HAP-1 (cell line): ENCODE data around the gene RPS5.
"Not testable (repeated sequence)": the region's sequence is repeated elsewhere in the genome, so short reads cannot be mapped to it uniquely, and the experiment has no call there.

Experiments used
- DNase-seq, 2 experiments: peaks; one replicate each; pipeline ENCODE4 v3.0.0-alpha.2; 2016 to 2020; ENCODE audit warnings: low spot score in 2 of 2
- H3K27me3 ChIP-seq: fragments of 250-450 bp; sonication (Bioruptor Pico); 2 replicates; pipeline ENCODE4 v1.5.1; 2020; ENCODE audit warnings: low read depth, mild to moderate bottlenecking, moderate library complexity
- H3K36me3 ChIP-seq: fragments of 250-450 bp; sonication (Bioruptor Pico); replicated peaks from 2 replicates; pipeline ENCODE4 v1.5.1; 2020; ENCODE audit warnings: mild to moderate bottlenecking
- H3K4me1 ChIP-seq: fragments of 250-450 bp; sonication (Bioruptor Pico); 2 replicates; pipeline ENCODE4 v1.5.1; 2020; ENCODE audit warnings: mild to moderate bottlenecking
- H3K4me3 ChIP-seq: fragments of 250-450 bp; sonication (Bioruptor Pico); 2 replicates; pipeline ENCODE4 v1.5.1; 2020; ENCODE audit warnings: mild to moderate bottlenecking, moderate library complexity
- H3K9me3 ChIP-seq: fragments of 250-450 bp; sonication (Bioruptor Pico); 2 replicates; pipeline ENCODE4 v1.5.1; 2020; ENCODE audit warnings: mild to moderate bottlenecking, moderate library complexity
- in situ Hi-C: fragments of 300-500 bp; cut with MboI; formaldehyde crosslinking; loops from 3 replicates; pipeline ENCODE4 v1.14.3; 2020; ENCODE audit warnings: low sequenced_read_pairs, inconsistent platforms, mixed read lengths

Gene RPS5

DNA sequence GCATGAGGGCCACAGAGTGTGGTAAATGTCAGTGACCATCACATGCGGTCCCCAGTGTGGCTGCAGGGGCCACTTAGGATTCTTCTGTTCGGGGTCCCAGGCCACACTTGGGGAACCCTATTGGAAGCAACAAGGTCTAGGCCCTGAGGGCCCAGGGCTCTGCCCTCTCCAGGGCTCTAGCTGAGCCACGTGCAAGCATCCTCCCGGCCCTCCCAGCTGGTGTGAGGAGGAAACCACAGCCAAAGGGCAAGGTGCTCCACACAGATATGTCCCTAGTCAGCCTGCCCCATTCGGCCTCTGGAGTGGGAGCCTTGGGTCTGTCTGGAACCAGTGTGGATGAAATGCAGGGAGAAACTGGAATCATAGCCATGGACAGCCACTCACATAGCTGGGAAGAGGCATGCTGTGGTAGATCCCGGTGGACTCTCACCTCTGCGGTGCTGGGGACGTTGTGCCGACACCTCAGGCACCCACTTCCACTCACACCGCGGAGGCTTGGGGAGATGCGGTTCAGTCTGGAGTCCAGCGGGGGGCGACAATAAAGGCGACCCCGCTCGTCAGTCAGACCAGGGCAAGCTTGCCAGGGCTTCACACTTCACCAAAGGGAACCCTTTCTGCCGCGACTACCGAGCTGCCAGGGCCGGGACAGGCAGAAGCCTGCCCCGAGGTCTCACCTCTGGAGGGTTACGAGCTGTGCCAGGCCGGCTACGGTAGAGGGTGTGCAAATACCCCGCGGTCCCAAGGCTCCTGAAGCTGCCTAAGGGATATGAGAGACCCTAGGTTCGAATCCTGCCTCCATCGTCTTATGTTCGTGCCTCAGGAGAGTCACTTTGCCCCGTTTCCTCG is 20.3 kb upstream of the RPS5 start:
- Histone ChIP-seq H3K4me3 (no peak overlapping the region), H3K9me3 (no peaks in the 10 kb centered on the region), H3K4me1 (peaks cover under 1% of the 10 kb centered on the region; the same call in 1 of the 2 replicates), H3K27me3 (no peaks in the 10 kb centered on the region), H3K36me3 (peaks cover 3% of the 10 kb centered on the region; the same call in 1 of the 2 replicates)
- in situ Hi-C loops: no loop called here
- DNase-seq: no peak

DNA sequence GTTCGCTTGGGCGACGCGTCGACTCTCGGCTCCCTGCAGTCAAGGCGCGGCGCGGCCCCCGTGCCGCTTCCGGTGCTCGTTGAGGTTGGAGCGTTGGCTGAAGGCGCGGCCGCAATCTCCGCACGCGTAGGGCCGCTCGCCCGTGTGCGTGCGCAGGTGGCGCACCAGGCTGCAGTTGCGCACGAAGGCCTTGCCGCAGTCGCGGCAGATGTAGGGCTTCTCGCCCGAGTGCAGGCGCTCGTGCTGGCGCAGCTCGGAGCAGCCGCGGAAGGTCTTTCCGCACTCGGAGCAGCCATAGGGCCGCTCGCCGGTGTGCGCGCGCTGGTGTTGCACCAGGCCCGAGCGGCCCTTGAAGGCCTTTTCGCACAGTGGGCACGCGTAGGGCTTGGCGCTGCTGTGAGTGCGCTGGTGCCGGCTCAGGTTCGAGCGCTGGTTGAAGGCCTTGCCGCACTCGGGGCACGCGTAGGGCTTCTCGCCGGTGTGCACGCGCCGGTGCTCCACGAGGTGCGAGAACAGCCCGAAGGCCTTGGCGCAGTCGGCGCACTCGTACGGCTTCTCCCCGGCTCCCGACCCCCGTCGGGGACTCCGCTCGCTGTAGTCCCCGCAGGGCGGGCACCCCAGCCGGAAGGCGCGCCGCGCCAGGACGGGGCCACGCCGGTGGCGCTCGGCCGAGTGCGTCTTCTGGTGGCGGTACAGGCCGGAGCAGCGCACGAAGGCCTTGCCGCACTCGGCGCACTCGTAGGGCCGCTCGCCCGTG is 19.2 kb upstream of the RPS5 start:
- no peaks in the 10 kb centered on the region for H3K9me3 ChIP-seq
- H3K27me3 ChIP-seq: no peaks in the 10 kb centered on the region
- H3K4me3 ChIP-seq: no peak overlapping the region
- no peaks in the 10 kb centered on the region for H3K36me3 ChIP-seq
- no peak for DNase-seq
- no peaks in the 10 kb centered on the region for H3K4me1 ChIP-seq
- in situ Hi-C loops: no loop called here

DNA sequence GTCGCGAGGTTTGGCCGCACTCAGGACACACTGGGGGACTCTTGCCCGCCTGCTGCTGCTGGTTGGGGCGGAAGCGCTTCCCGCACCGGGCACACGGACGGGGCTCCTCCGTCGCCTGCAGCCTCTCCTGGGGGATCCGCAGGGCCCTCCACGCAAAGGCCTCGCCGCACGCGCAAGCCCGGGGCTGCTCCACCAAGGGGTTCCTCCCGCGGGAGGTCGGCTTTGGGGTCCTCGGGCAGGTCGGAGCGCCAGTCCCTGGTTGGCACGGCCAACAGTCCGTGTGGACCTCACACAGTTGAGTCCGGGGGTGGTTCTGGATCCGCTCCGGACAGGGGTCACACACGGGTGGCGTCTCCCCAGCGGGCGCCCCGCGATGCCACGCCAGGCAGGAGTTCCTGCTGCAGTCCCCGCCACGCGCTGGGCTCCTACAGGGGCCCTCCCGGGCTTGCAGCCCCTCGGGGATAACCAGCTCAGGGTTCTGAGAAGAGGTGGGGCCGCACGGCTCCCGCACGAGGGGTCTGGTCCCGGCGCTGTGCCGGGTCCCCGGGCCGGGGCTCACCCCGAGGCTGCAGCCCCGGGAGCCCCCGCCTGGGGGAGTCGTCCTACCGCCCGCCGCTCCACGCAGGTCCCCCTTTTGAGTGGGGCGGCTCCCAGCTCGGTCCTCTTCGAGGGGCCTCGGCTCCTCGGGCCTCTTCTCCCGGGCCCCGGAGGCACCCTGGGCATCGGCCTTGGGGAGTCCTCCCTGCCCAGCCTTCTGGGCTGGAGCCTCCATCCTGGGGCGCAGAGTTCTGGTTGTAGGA is 18.3 kb upstream of the RPS5 start:
- Histone ChIP-seq H3K4me1 (no peaks in the 10 kb centered on the region), H3K36me3 (no peaks in the 10 kb centered on the region), H3K27me3 (no peaks in the 10 kb centered on the region), H3K9me3 (no peaks in the 10 kb centered on the region), H3K4me3 (no peak overlapping the region)
- DNase-seq: no peak
- in situ Hi-C loops: no loop called here

DNA sequence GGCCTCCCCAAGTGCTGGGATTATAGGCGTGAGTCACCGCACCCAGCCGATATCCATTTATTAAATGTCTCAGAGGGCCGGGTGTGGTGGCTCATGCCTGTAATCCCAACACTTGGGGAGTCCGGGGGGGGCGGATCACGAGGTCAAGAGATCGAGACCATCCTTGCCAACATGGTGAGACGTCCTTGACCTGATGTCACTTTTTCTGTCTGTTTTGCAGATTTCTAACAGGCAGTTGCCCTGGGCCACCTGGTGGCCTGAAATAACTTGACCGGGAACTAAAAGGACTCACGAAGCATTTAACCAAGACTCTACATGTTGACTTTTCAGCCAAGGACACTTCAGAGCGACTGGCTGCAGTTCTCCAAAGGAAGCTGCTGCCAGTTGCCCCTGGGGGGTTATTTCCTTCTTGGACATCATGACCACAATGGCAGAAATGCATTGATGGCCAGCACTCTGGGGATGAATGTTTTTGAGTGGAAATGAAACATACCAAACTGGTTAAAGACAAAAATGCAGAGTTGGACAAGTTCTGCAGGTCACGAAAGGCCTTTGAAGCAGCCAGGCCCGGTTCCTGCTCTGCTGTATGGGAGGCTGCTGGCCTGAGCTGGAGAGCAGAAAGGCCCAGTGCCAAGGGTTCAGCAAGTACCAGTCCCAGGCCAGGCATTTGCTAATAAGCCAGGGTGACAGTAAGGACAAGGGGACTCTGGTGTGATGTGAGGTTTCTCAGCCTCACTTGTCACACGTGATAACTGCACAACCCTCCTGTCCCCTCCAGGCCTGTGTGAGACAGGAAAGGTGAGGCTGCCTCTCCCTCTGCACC is 14.5 kb upstream of the RPS5 start:
- Histone ChIP-seq H3K4me1 (no peaks in the 10 kb centered on the region), H3K9me3 (no peaks in the 10 kb centered on the region), H3K36me3 (no peaks in the 10 kb centered on the region), H3K4me3 (no peak overlapping the region), H3K27me3 (no peaks in the 10 kb centered on the region)
- no peak for DNase-seq
- in situ Hi-C loops: no loop called here

DNA sequence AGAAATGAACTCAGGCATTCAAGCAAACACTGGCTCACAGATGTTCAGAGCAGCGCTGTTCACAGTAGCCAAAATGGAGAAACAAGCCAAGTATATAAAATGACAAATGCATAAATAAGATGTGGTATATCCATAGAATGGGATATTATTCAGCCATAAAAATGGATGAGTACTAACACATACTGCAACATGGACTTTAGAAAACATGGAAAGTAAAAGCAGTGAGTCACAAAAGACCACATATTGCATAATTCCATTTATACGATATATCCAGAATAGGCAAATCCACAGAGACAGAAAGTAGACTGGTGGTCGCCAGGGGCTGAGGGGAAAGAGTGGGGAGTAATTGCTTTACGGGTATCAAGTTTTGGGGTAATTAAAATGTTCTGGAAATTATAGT is 12.9 kb upstream of the RPS5 start:
- Histone ChIP-seq H3K4me3 (no peak overlapping the region), H3K4me1 (no peaks in the 10 kb centered on the region), H3K36me3 (no peaks in the 10 kb centered on the region), H3K9me3 (no peaks in the 10 kb centered on the region), H3K27me3 (no peaks in the 10 kb centered on the region)
- no peak for DNase-seq
- in situ Hi-C loops: no loop called here

DNA sequence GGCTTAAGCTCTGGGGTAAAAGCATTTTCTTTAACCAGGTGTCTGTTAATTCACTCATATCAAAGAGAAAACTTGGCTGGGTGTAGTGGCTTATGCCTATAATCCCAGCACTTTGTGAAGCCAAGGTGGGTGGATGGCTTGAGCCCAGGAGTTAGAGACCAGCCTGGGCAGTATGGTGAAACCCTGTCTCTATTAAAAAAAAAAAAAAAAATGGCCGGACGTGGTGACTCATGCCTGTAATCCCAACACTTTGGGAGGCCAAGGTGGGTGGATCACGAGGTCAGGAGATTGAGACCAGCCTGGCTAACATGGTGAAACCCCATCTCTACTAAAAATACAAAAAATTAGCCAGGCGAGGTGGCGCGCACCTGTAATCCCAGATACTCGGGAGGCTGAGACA is 10.3 kb upstream of the RPS5 start:
- H3K9me3 ChIP-seq, H3K36me3 ChIP-seq, H3K4me3 ChIP-seq, in situ Hi-C loops, H3K27me3 ChIP-seq, H3K4me1 ChIP-seq, DNase-seq: not testable (repeated sequence)

DNA sequence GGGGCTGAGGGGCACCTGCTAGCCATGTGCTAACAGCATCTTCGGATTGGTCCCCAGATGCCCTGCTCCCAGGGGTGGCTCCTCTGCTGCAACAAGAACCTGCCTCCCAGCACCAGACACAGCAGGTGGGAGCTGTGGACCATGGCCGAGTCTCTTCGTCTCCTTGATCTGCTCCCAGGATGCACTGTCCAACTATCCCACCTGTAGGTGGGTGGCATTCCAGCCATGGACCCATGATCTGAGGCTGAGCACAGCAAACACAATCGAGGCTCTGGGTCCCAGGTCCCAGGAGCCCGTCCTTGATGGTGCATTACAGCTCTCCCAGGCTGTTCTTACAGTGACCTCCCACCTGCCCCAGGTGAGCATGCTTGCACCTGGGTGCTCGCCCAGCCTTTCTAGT is 7.8 kb upstream of the RPS5 start:
- H3K9me3 ChIP-seq: no peaks in the 10 kb centered on the region
- DNase-seq: no peak
- H3K4me3 ChIP-seq: no peak overlapping the region
- no peaks in the 10 kb centered on the region for H3K36me3 ChIP-seq
- in situ Hi-C loops: no loop called here
- H3K4me1 ChIP-seq: peaks cover 8% of the 10 kb centered on the region; the same call in 1 of the 2 replicates
- H3K27me3 ChIP-seq: no peaks in the 10 kb centered on the region

DNA sequence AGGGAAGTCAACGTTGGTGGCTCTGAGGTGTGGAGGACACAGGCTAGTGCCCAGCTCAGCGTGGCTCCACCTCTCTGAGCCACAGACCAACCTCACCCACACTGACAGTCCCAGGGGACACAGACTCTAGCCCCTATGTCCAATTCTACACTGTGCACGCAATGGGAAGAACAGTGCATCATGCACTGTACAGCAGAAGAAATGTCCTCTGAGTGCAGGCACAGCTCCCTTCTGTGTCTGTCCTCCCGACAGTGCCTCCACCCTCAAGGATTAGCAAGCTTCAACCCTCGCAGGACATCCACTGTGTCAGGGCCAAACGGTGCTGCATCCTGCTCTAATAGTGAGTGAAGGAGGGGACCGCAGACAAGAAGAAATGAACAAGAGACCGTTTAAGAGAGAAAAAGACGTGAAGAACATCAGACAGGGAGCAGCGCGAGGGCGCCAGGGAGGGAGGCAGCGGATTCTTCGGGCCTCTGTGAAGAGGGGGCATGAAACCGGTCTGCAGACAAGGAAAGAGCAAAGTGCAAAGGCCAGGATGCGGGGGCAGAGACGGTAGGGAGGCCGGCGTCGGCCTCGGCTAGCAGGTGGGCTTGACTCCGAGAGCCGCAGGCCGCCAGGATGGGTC is 6.9 kb upstream of the RPS5 start:
- Histone ChIP-seq H3K36me3 (no peaks in the 10 kb centered on the region), H3K4me3 (peak overlapping the region; percentile 87), H3K27me3 (no peaks in the 10 kb centered on the region), H3K4me1 (peaks cover 8% of the 10 kb centered on the region; the same call in 1 of the 2 replicates), H3K9me3 (no peaks in the 10 kb centered on the region)
- in situ Hi-C loops: no loop called here
- no peak for DNase-seq

DNA sequence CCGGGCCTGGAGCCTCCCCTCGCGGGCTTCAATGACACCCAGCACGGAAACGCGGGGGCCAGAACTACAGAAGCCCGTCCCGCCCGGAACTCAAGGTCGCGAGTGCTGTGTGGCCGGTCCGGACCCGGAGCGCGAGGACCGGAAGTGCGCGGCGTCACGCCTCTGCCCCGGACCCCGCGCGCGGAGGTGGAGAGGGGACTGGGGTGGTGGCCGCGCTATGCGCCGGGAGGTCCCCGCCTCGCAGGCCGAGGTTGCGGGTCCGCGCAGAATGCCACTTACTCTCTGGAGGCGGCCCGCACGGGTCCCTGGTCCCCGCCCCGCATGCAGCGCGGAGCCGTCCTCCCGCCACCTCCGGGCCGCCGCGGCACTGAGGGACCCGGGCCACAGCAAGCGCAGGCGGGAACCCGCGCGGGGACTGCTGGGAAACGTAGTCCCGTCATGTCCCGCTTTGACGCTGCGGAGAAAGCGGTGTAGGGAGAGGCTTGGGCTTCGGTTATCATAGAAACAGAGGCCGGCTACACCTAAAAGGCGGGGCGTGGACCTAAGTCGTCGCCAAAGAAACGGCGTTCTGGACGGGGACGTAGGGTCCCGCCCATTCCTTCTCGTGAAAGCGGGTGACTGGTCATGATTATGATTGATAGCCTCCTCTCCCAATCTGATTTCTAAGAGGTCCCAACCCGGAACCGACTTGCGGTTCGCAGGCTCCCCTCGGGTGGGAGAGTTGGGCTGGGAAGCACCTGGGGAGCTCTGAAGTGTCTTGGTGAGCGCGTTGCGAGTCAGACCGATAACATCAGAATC is 6.2 kb upstream of the RPS5 start, which contains the start of gene ZNF837:
Gene ZNF837, minus strand, starts transcription at position 369 of the 798 bp plus-strand sequence. CDS start 11,698 bp downstream, outside the sequence.
- H3K36me3 ChIP-seq: no peaks in the 10 kb centered on the region
- H3K4me3 ChIP-seq: peak within 1 kb of the TSS; percentile 87
- H3K4me1 ChIP-seq: peaks cover 10% of the 10 kb centered on the region
- in situ Hi-C loops: no loop called here
- peak; percentile 99 to 100 for DNase-seq
- no peaks in the 10 kb centered on the region for H3K27me3 ChIP-seq
- no peaks in the 10 kb centered on the region for H3K9me3 ChIP-seq

DNA sequence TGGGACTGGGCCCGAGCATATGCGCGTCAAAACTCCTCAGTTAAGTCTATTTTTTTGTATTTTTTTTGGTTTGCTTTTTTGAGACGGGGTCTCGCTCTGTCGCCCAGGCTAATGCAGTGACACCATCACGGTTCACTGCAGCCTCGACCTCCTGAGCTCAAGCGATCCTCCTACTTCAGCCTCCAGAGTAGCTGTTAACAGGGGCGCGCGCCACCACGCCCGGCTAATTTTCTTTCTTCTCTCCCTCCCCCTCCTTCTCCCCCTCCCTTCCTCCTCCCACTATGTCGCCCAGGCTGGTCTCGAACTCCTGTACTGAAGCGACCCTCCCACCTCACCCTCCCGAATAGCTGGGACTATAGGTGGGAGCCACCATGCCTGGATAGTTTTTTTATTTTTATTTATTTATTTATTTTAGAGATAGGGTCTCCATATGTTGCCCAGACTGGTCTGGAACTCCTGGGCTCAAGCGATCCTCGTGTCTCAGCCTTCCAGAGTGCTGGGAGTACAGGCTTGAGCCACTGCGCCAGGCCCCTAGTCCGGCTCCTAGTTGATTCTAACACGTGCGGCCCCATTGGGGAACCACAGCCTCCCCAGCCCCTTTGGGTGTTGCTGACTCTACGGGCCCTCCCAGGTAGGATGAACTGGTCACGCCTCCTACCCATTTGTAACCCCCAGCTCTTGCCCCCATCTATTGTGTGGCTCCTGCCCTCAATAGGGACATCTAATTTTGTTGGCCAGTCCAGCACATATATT is 5.4 kb upstream of the RPS5 start:
- Histone ChIP-seq H3K4me3 (peak overlapping the region; percentile 87), H3K36me3 (no peaks in the 10 kb centered on the region), H3K4me1 (peaks cover 18% of the 10 kb centered on the region), H3K27me3 (no peaks in the 10 kb centered on the region), H3K9me3 (no peaks in the 10 kb centered on the region)
- in situ Hi-C loops: no loop called here
- DNase-seq: no peak

DNA sequence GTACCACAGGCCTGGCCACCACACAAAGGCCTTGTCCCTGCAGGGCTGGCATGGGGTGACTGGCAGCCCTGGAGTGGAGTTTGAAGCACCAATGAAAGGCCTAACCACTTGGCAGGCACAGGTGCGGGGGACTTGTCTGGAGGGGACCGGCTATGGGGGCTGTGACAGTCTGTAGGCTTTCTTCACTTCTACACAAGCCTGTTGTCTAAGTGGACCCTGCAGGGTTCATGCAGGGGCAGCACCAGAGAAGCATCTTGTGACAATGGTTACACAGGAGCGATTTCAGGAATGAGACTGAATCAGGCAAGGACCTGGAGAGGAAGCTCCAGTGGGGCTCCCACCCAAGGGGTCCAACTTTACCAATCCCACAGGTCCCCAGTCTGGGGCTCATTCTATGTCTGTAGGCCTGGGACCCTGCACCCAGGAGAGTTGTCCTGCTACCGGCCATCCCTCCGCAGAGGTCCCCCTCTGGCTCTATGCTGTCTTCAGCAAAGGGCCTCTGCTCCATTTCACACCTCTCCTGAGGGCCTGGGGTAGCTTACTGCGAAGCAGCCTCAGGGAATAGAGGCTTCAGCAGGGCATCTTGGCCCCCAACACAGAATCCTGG is 4.0 kb upstream of the RPS5 start:
- Histone ChIP-seq H3K36me3 (peaks cover 10% of the 10 kb centered on the region), H3K4me1 (peaks cover 18% of the 10 kb centered on the region), H3K4me3 (no peak overlapping the region), H3K9me3 (no peaks in the 10 kb centered on the region), H3K27me3 (no peaks in the 10 kb centered on the region)
- in situ Hi-C loops: no loop called here
- no peak for DNase-seq
